H1 (cell line): ENCODE results near the gene ENKUR. TPM values are rescaled to one million over a fixed set of nuclear protein-coding genes. Genes with fewer than 3 reads are reported as not detected.

Experiments
- CBX5 ChIP-seq: fragments of 300-800, 300-1000 bp; sonication (generic); IDR thresholded peaks from 2 replicates; pipeline ENCODE4 v1.7.1; 2016; ENCODE audit warnings: antibody characterized with exemption, low read length, low read depth
- CHD7 ChIP-seq: fragments of 300-600 bp; sonication (generic); IDR thresholded peaks from 2 replicates; pipeline ENCODE4 v1.7.1; 2012; ENCODE audit warnings: low read length, moderate library complexity, mild to moderate bottlenecking, inconsistent platforms; ENCODE audit not compliant: insufficient replicate concordance
- HDAC6 ChIP-seq: IDR thresholded peaks from one replicate; pipeline ENCODE4 v1.7.1; 2012; ENCODE audit warnings: low read depth, mild to moderate bottlenecking, inconsistent platforms, low read length, moderate library complexity
- KDM5A ChIP-seq: fragments of 200-600 bp; IDR thresholded peaks from 2 replicates; pipeline ENCODE4 v1.7.1; 2012; ENCODE audit warnings: mild to moderate bottlenecking, low read length, inconsistent platforms, mixed read lengths
- NANOG ChIP-seq: IDR thresholded peaks from 2 replicates; pipeline ENCODE4 v1.6.1; 2011; ENCODE audit warnings: low read length, low read depth, mild to moderate bottlenecking, inconsistent platforms; ENCODE audit not compliant: insufficient read depth, poor library complexity, severe bottlenecking
- RAD21 ChIP-seq, 2 experiments: IDR thresholded peaks in 1 of 2; conservative IDR thresholded peaks in 1 of 2; 2 replicates each; pipeline ENCODE4 v1.6.1; 2011; ENCODE audit warnings: low read depth in 2 of 2, low read length in 2 of 2, improper control_type of control experiment in 1 of 2, inconsistent platforms in 1 of 2, mild to moderate bottlenecking in 1 of 2, moderate library complexity in 1 of 2
- SP4 ChIP-seq: IDR thresholded peaks from 2 replicates; pipeline ENCODE4 v1.6.1; 2012; ENCODE audit warnings: low read length, inconsistent platforms
- TAF7 ChIP-seq: optimal IDR thresholded peaks from 2 replicates; pipeline ENCODE3; 2011; ENCODE audit warnings: low read depth, mild to moderate bottlenecking, inconsistent platforms, low read length, moderate library complexity, borderline replicate concordance
- polyA plus RNA-seq, 7 experiments: library from polyadenylated mRNA; depleted of rRNA in 3 of 7; stranded (reverse) in 5 of 7; unstranded in 2 of 7; fragments of >200 nt in 5 of 7; fragments of 200-250 nt in 2 of 7; gene quantifications; 1 replicate in 5 of 7; 2 replicates in 1 of 7; 4 replicates in 1 of 7; pipeline versions ENCODE4 v1.2.1 to v1.2.3, GENCODE V29; 2011 to 2013; ENCODE audit warnings: missing spikeins in 2 of 7, mixed read lengths in 2 of 7
- total RNA-seq: library from RNA; stranded (reverse); fragmentation: NEBNext Ultra II Directional; extraction: Animal tissue kit (Norgen Biotek cat#: 25700); gene quantifications from 2 replicates; pipeline ENCODE4 v1.2.1, GENCODE V29; 2021
- TF ChIP-seq, protein P1 (sequence below): IDR thresholded peaks from 2 replicates; pipeline ENCODE4 v1.6.1; 2012; ENCODE audit warnings: low read length, inconsistent platforms

The ENKUR gene
- total and polyA plus RNA-seq, 2 of the 8 experiments (the other 6 are each of a cell fraction or from before 2014, with no cell fraction given): not detected

DNA sequence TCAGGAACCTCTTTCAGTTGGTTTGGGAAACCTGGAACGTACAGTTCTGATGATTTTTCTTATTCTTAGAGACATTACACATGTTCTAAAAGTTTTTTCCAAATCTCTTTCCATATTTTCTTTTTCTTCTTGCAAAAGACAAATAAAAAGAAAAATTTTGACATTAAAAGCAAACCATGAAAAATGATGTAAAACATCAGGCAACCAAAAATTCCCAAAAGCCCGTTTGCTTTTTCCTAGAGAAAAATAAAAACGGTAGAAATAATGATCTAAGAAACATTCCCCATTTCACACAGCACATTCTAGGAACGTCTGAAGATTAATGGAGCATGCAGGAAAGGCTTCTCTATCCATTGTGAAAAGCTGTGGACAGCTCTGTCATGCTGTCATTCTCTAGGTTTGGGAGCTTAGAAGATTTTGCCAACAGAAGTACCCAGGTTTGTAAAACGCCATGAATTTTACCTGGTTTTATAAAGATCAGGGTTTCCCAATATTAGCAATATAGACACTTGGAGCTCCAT, 52.4 kb downstream of the ENKUR start (continued):
- no peak for TF ChIP-seq CHD7
- TF ChIP-seq TAF7: no peak
- no peak for TF ChIP-seq HDAC6
- no peak for TF ChIP-seq NANOG
- no peak for TF ChIP-seq RAD21 (IDR thresholded peaks at IDR 0.05 in 1 of 2, conservative IDR thresholded peaks at IDR 0.05 in 1 of 2; ENCODE audit: low read depth in 2 of 2, low read length in 2 of 2)
- no peak for TF ChIP-seq KDM5A
- TF ChIP-seq CBX5: no peak
- no peak for TF ChIP-seq SP4
- TF ChIP-seq, protein P1, sequence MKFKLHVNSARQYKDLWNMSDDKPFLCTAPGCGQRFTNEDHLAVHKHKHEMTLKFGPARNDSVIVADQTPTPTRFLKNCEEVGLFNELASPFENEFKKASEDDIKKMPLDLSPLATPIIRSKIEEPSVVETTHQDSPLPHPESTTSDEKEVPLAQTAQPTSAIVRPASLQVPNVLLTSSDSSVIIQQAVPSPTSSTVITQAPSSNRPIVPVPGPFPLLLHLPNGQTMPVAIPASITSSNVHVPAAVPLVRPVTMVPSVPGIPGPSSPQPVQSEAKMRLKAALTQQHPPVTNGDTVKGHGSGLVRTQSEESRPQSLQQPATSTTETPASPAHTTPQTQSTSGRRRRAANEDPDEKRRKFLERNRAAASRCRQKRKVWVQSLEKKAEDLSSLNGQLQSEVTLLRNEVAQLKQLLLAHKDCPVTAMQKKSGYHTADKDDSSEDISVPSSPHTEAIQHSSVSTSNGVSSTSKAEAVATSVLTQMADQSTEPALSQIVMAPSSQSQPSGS: no peak
